ENCODE results near the gene DIO3.
"Not testable (repeated sequence)": the region's sequence is repeated elsewhere in the genome, so short reads cannot be mapped to it uniquely, and the experiment has no call there.

DIO3 gene

DNA sequence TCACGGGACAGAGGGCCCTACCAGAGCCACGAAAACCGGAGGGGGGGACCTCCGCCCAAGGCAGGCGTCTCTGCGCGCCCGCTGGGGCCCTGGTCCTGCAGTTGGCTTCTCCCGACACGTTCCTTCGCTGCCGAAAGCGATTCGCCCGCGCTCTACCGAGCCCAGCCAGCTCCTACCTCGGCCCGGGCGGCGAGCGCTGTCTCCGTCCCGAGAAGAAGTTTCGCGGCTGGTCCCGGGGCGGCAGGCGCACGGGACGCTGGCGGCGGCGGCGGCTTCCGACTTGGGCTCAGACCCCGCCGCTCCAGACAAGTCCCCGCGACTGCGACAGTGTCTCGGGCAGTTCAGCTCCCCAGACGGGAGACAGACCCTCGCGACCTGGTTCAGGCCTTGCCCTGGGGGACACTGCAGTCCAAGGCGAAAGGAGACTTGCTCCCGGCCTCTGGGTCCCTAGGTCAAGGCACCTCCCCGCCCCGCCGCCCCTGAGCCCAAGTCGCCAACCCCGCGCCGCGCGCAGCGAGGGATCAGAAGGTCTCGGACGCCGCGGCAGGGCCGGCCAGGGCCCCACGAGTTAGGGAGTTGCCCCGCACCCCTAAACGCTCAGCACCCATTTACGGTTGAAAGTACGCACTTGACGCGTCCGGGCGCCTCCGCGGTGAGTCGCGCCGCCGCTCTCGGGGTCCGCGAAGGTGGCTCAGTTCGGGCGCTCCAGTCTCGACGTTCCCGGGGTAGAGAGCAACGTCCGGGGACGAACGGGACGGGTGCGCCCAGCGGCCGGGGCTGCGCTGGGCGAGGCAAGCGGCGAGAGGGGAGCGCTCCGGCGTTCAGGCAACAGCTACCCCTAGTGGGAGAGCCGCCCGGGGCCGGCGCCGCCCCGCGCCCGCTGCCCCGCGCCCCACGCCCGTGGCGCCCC is 1.4 kb upstream of the DIO3 start:
- no peak for DNase-seq

GRCh38 chr14:101560534-101561113 is 671 bp upstream of the DIO3 start:
- no peak for DNase-seq

GRCh38 chr14:101561897-101562490 is 699 bp downstream of the DIO3 start:
- no peak for DNase-seq

DNA sequence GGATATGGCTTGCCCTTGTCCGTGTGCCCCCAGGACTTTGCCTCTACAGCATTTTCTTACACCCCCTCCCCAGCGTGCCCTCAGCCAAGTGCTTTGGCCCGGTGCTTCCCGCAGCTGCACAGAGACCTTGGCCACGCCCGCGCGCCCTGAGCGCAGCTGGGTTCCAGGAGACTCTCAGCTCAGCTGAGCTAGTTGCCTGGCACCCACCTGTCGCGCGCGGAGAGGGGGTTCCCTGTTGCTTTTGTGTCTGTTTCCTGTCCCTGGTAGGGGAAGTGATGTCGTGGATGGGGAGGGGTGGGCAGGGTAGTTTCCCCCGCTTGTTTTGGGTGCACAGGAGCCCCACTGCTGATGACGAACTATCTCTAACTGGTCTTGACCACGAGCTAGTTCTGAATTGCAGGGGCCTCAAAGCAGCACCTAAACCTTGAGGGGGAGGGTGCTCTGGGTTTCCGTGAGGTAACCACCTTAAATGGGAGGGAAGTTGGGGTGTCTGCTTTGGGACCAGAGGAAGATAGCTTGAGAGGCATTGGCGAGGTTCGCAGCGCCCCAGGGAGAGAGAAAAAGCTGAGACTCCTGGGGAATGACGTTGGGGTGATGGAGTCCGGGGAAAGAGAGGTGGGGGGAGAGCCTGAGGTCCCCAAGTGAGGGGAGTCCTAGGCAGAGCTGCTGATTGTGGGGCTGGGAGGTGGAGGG is 1.5 kb downstream of the DIO3 start:
- peak; percentile 40 for DNase-seq

DNA sequence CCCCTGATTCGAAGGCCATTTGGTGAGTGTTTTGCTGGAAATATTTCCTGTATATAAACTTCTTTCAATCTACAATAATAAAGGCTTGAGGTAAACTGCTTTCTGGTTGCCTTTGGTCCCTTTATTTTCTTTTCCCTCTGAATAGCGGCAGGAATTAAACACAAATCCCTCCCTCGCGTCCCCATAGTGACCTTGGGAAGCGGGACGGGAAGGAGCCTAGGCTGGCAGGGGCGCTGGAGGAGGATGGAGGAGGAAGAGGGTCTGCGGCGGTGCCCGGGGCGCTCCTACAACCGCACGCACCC is 2.0 kb downstream of the DIO3 start:
- DNase-seq, result no peak

- DNase-seq, result peak; percentile 38
These were observed 2.6 kb downstream of the DIO3 start for GRCh38 chr14:101563654-101564443.

GRCh38 chr14:101564444-101564776 is 3.1 kb downstream of the DIO3 start:
- no peak for DNase-seq

- no peak for DNase-seq
These were observed 3.8 kb downstream of the DIO3 start for GRCh38 chr14:101564819-101565698.

DNA sequence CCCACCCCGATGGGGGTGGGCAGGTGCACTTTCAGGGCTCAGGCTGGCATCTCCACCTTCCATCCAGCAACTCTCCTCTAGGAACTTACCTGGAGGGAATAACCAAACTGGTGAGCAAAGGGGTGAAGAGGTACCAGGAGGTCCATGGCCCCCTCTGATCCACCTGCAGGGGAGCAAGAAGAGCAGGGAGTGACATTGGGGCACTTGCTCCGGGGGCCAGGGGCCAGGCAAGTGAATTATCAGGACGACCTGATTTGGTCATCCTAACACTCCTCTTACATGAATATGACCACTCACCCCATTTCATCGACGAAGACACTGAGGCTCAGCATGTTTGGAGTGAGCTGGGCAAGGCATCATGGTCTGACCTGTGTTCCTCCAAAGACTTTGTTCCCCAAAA is 6.0 kb downstream of the DIO3 start:
- no peak for DNase-seq

DNA sequence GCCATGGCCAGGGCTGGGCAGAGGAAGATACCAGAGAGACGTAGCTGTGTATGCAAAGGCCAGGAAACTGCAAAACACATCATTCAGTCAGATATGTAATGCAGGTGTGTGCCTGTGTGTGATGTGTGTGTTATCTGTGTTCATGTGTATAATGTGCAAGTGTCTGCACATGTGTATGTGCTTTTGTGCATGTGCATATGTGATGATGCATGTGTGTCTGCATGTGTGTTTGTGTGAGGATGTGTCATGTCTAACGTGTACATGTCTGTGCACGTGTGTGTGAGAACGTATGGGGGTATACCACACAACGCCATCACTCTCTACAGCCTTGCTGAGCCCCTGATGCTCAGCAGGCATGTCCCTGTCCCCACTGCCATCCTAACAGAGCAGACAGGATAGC is 9.7 kb downstream of the DIO3 start:
- DNase-seq, result no peak

DNA sequence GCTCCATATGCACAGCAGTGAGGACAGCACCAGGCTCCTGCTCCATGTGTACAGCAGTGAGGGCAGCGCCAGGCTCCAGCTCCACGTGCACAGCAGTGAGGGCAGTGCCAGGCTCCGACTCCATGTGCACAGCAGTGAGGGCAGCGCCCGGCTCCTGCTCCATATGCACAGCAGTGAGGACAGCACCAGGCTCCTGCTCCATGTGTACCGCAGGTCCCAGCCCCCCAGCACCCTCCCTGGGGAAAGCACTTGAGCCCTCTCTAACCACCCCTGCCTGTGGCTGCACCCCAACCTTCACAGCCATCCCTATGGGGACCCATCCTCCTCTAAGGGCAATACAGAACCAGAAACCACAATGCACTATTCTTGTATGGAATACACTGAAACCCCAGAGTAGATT is 11.2 kb downstream of the DIO3 start:
- not testable (repeated sequence) for DNase-seq

- no peak for DNase-seq
These were observed 12.0 kb downstream of the DIO3 start for GRCh38 chr14:101573289-101573688.

- no peak for DNase-seq
These were observed 14.3 kb downstream of the DIO3 start for GRCh38 chr14:101575581-101575980.

DNA sequence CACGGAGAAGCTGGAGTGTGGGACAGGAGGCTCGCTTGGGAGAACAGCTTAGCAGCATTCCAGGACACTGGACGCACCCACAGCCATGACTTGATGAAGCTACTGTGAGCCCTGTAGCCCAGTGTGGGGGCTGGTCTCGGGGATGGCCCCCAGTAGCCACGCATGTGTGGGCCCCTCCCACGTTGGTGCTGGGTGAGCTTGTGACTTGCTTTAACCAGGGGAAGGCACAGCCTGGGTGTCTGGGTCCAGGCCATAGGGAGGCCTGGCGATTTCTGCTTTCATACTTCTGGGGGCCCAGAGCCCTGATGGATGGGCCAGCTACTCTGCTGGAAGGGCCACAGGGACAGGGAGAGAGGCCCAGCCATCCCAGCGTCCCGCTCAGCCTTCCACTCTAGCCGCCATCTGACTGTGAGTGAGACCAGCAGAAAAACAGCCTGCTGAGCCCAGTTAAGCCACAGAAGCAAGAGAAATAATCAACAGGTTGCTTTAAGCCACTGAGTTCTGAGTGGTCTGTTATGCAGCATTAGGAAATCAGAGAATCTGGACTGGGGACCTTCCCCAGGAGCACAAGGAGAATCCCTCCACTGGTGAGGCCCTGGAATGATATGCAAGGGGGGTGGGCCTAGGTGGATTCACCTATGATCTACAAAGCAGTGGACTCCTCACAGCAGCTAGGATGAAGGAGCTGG is 16.1 kb downstream of the DIO3 start:
- DNase-seq, result no peak

DNA sequence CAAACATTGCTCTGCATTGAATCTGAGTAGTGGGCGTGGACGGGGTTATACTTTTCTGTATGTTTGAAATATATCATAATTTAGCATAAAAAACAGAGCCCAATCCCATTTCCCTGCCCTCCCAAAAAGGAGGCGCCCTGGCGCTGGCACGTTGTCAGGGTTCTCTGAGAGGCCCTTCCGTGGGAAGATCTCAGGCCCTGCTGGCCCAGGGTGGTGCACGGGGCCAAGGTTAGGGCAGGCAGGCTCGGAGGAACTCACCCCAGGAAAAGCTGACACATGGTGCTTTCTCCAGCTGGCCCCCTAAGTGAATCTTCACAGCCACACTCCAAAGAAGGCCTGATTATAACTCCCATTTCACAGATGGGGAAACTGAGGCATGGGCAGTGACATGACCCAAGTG is 17.2 kb downstream of the DIO3 start:
- DNase-seq, result no peak

- DNase-seq, result no peak
These were observed 18.2 kb downstream of the DIO3 start for GRCh38 chr14:101579372-101580080.

DNA sequence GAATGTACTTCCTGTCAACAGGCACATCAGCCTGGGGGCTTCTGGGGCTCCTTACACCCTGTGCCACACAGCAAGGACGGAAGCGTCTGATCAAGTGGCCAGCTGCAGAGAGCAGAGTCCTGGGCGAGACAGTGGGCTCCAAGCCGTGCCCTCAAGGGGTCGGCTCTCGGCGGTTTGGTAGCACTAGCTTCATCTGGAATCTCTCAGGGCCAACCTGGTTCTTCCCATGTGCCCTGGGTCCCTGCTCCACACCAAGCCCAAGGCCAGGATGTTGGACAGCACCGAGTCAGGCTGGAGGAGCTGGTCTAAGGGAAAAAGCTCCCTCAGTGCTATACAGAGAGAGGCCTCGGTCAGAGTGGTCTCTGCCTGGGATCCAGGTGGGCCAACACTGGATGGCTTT is 20.5 kb downstream of the DIO3 start:
- no peak for DNase-seq

DNA sequence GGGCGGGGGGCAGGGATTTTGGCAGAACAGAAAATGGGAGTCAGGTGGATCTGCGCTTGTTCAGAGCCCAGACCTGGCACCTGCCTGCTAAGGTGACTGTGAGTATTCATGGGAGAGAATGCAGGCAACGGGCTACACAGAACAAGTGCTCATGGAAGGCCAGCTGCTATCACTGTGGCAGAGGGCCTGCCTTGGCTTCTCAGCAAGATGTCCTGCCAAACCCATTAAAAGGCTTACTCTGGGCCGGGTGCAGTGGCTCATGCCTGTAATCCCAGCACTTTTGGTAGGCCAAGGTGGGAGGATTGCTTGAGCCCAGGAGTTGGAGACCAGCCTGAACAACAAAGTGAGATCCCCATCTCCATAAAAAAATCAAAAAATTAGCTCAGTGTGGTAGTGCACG is 21.0 kb downstream of the DIO3 start:
- no peak for DNase-seq

- DNase-seq, result no peak
These were observed 21.9 kb downstream of the DIO3 start for GRCh38 chr14:101583006-101583714.

DNA sequence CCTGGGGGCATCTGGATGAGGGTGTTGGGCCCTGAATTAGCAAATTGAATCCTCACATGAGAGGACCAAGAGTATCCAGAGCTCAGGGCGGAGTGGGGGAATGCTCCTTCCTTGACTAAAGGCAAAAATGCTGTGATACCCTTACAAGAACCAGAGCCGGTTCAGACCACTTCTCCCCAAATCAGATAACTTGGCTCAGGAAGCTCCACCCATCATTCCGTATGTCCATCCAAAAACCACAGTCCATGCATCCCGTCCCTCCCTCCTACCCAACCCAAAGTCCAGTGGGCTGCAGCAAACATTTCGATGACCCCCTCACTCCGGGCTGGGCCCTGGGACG is 22.4 kb downstream of the DIO3 start:
- no peak for DNase-seq

Measured in NCI-H748 treated with DMSO at 0.1 percent for 48 hours (cell line).